GM19035 (cell line): ENCODE data around the gene RND3.

Source experiments
- ATAC-seq: cut with Tn5 transposase; IDR thresholded peaks from one replicate; pipeline ENCODE4 v1.9.1; 2021; ENCODE audit not compliant: unreplicated experiment

The RND3 gene, protein sequence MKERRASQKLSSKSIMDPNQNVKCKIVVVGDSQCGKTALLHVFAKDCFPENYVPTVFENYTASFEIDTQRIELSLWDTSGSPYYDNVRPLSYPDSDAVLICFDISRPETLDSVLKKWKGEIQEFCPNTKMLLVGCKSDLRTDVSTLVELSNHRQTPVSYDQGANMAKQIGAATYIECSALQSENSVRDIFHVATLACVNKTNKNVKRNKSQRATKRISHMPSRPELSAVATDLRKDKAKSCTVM

DNA sequence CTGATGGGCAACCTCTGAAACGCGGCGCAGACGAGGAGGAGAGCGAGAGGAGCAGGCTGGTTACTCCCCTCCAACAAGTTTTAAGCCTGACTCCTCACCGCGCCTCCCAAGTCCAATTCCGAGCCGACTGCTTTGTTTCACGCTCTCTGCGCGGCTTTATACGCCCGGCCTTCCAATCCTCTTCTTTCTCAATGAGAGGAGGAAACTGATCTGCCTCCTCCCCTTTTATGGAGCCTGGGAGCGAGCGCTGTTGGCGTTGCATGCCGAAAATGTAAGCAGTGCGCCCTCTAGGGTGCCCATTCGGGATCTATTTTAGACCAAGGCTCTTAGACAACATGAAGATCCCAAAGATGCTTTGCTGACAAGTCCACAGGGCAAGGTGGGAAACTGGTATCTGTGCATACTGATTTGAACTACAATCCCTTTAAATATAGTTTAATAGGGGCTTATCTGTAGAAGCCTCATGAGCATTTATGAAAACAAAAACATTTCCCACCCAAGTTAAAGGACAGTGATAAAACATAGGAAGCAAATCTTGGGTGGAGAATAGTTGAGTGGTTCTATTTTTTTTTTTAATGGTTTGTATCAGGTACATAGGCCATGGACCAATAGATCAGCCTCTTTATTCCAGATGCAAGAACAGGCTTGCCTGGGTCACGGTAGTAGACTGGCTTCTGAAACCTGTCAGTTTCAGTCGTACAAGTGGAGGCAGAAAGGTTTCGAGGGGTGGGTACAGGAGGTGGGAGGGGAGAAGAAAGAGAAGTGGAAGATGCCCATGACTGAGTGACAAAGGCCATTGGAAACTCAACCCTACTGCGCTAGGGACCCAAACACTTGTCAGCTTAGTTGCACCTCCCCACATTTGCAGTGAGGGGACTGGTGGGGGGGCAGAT, at the start of gene RND3:
RND3 (minus strand) TSS at position 131 of the 893 bp plus-strand sequence. CDS start 250 bp downstream, outside the sequence.
- peak; percentile 89 for ATAC-seq

DNA sequence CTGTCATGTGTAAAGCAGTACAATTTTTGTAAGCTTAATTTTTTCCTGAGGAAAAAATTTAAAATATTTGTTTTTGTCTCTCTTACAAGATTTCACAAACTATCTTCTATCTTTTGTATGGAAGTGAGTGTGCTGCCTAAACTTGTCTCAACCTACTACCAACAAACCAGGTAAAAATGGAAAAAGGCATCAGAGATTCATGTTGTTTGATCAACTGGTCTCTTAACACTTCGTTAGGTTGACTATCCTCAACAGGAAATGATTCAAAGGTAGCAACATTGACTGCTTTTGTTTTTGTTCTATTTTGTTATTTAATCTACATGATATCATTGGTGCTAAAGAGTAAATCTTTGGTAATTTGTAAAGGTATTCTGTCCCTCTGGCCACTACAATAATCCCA, 47.7 kb upstream of the RND3 start:
- ATAC-seq = no peak

DNA sequence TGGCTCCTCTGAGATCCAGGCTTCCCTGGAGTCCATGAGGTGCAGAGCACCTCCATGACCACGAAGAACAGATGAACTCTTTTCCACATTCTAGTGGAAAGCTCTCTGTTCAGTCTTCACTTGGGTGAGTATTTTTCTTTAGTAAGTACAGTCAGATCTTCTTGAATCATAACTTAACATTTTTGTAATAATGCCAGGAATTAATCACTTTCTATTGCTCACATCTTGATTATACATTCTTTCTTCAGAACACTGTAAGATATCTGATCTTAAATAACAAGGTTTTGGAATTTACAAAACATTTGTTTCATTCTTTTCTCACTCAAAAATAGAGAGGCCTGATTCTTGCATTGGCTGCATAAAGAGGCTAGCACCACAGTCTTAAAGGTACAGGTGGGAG, 45.4 kb upstream of the RND3 start:
- ATAC-seq = no peak

DNA sequence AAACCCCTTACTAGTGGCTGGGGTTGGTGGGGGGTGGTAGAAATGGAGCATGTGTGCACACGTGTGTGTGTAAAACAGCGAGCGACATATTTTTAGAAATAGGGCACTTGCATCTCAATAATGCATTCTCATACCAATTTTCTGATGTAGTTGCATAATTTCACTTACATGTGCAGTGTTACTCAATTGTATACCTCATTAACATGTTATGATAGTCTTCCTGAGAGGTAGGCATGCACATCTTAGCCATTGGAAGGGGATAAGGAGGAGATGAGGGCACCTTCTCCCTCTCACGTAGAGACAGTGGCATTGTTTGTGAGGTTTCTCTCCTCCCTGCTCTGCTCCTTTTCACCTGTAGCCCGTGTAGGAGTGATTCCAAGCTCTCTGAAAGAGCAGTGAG, 44.6 kb upstream of the RND3 start:
- ATAC-seq = no peak

DNA sequence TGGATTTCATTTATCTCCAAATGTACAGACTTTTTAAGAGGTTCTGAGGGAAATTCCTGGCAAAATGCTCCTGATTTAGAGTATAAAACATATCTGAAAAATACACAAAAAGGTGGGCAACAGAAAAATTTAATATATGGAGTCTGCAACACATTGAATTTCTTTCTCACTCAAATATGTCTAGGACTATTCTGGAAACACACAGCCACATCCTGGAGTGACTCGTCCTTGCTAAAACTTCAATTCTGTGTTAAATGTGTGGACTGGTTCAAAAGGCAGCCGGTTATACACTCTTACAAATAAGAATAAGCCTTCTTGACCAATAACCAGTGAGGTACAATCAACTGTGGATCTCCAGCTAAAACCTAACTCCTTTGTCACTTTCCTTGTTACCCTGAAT, 44.1 kb upstream of the RND3 start:
- ATAC-seq = no peak

DNA sequence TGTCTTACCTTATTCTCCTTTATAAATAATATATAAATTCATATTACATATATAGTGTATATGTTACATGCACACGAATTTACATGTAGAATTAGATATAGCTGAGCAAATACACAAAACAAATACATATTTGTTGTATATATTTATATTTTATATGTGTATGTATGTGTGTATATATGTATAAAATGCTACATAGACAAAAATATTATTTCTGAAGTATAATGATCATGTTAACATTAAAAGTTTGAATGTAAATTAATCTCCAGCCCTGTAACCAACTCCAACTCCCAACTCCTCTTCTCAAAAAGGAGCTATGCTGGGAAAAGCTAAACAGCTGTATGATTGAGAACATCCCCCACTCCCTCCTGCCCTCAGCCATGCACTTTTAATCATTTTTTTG, 42.7 kb upstream of the RND3 start:
- ATAC-seq = no peak

DNA sequence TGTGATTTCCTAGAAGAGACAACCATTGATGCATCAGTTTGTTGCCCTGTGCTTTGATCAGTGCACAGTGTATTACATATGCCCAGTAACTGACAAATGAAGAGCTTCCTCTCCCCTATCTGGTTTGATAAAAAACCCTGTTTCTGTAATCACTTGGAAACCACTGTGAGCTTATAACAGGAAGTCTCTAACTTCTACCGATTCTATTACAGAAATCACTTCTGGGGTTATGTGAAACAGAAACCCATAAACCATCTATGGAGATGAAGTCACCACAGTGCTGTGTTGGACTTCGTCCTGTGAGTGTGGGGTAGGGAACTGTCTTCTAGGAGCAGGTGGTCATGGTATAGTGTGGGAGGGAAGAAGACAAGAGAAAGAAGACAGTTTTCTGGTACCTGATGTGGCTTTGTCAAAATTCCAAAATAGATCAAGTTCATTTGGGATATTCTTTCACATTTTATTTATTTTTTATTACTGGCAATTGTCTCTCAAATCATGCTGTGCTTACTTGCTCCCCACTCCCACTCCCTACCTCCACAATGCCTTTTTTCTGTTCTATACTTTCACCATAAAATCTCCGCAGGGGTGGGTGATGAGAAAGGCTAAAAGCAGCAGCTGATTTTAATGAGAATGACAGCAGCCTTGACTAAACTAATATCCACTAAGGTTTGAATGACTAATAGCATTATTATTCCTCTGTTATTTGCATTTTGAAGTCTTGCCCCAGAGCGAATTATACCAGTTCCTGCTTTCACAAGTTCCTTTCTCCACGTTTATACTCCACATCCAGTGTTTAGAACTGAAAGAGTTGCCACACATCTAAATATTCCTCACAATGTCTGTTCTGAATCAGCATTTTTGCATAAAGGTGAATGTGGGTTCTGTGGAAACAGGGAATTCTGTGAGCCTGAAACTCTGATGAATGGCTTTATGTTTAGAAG, 41.7 kb upstream of the RND3 start:
- peak; percentile 87 for ATAC-seq

DNA sequence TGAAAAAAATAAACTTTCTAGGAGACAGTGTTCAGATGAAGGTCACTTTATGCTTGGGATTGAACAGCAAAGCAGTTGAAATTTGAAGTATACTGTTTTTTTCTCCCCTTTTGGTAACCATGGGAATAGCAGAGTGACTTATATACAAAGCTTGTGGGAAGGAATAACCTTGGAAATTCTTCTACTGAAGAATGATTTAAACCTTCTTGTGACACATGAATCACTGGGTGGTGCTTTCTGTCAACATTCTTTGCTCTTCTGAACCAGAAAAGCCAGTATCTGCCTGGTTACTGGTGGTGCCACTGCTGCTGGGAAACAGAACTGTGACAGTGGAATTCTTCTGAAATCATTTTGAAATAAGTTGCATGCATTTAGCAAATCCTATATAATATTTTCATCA, 39.4 kb upstream of the RND3 start:
- no peak for ATAC-seq

DNA sequence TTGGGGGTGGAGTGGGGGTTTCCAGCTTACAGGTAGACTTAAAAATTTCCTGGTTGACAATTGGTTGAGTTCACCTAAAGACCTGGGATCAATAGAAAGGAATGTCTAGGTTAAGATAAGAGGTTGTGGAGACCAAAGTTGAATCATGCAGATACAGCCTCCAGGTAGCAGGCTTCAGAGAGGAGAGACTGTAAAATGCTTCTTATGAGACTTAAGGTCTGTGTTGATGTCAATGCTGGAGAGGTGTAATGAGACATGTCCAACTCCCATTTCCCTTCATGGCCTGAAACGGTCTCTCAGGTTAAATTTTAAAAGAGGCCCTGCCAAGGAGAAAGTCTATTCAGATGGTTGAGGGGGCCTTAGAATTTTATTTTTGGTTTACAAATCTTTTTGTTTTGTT, 38.5 kb upstream of the RND3 start:
- no peak for ATAC-seq

DNA sequence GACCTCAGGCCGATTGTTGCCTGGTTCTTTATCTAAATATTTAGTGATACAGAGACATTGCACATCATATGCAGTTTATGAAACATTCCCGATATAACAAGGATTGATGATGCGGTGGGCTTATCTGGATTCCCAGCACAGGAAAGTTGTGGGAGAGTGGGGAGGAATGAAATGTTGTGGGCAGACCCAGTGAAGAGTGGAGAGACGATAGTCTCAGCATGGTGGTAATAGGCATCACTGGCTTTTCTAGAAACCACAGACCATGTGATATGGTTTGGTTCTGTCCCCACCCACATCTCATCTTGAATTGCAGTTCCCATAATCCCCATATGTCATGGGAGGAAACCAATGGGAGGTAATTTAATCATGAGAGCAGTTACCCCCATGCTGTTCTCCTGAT, 34.8 kb upstream of the RND3 start:
- no peak for ATAC-seq

DNA sequence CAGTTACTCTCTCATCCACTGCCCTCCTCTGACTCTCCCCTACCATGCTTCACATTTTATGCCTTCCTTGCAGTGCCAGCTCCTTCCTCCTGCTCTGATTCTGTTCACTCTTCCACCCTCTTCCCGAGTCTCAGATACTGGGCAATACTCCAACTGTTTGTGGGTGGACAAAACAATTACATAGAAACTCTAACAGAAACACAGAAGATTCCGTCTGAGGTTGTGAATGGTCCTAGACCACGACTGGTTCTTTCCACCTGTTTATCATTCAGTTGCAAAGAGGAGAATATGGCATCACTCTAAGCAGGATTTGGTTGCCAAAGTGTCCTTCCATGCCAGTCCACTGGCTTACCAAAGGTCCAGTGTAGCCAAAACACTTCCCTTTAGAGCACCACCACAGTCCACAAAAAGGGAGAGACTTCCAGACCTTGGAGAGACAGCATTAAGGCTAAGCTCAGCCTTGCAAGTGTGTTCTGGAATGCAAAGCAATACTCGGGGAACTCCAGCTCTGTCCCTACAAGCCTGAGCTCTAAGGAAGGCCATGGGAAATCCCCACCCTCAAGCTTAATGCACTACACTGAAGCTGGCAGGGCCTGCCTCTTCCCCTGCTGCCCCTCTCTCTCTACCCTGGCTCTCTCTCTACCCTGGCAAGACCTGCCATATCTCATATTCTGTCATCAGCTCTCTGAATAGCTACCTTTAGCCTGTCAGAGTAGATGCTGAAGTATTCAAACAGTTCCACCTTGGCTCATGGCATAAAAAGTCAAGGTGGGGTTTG, 33.6 kb upstream of the RND3 start:
- ATAC-seq = peak; percentile 54

DNA sequence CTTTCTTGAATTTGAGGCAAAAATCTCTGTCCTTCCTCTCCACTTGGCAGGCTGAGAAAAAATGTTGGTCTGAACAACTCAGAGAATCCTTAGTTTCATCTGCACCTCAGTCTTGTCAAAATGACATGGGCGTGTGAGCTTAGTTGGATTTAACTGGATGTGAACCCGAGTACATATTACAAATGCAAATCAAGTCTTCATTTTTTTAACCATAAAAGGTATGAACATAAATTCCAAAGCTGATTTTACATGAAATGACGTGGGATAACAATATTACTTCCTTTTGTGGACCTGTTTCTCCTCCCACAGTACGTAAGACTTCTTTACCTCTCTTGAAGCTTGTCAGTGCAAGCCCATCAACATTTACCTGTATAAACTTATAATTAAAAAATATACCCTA, 32.6 kb upstream of the RND3 start:
- ATAC-seq = no peak

DNA sequence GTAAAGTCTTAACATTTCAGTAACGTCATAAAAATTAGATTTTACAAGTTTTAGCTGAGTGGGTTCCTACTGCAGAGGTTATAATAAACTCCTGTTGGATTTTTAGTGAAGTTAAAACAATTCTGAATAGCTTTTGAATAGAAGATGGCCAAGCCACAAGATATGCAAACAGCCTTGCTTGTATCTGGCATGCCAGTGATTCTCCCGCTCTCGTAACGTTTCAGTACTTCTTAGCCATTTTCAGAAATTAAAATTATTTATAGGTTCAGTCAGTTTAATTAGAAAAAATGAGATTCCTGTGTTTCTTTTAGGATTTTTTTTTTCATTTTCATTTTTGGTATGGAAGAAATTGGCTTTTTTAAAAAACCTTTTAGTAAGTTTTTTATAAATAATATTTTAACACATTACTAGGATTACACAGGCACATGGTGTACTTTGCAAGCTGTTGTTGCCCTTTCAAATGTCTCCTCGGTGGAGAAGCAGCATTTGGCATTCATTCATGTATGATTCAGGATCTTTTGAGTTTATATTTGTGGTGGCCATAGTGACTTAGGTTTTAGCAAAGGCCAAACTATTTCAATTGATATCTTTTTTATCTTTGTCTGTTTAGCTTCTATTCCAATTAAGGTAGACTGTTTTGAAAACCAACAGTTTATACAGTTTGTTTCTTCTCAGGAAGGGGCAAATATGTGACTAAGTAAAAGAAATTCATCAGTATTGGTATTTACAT, 30.6 kb upstream of the RND3 start:
- no peak for ATAC-seq

DNA sequence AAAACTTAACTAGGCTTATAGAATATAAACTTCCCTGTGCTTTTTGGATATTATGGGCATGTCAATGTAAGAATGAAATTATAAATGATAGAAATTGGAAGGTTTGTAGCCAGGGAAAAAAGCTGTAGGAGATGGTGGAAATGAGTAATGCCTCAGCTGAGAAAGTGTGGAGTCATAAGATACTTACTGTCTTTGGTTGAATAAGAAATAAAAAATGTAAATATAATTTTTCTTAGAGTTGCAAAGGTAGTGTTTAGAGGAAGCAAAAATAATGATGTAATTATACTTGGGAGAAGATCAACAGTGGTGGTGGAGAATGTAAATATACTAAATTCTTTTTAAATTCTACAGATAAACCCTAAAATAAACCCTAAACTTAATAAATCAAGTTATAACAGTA, 26.2 kb upstream of the RND3 start:
- no peak for ATAC-seq

DNA sequence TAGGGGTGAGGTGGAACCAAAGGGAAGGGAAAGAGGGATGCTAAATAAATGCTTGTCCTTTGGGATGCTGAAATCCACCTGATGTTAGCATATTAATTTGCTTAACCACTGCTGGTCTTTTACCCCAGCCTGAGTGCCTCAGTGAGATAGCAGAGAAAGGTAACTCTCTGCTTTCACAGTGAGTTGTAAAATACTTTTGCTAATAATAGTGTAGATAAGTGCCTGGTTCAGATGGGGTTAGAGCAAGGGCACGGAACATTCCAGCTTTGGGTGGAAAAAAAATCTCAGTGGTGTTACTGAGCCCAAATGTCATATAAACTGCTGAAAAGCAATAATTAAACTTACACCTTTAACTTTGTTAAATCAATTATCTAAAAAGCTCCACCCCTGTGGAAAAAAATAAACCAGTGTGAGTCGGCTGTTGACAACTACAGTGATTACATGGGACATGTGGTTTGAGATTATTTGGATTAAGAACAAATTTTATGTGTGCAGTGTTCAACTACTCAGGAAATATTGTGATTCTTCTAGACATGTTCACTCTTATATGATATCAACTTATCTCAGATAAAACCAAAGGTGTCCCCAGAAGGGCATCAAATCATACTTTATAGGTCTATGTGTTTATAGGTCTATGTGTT, 21.1 kb upstream of the RND3 start:
- ATAC-seq = no peak

DNA sequence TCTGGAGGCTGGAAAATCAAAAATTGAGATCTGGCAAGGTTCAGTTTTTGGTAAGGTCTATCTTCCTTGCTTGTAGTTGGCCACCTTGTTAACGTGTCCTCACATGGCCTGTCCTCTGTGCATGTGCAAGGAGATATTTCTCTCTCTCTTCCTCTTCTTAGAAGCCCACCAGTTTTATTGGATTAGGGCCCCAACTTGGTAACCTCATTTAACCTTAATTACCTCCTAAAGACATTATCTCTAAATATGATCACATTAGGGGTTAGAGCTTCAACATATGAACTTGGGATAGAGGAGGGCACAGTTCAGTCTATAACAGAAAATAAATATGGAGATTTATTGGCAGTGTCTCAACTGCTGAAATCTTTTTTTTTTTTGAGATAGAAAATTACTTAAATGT, 19.6 kb upstream of the RND3 start:
- no peak for ATAC-seq

DNA sequence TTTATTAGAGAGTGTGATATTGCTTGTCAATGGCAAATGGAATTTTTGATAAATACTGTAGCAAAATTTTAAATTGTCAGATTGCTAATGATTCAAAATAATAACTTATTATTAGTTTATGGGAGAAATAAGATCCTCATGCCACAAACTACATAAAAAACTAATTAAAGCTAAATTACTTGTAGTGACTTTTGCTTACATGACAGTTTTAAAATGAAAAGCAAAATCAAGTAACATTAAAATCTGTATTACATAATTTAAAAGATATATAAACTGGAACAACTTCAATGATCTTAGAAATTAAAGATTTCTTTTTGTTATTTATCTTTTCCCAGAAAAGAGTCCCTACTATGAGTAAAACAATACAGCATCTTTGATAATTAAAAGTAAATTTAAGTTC, 17.7 kb upstream of the RND3 start:
- ATAC-seq = no peak

DNA sequence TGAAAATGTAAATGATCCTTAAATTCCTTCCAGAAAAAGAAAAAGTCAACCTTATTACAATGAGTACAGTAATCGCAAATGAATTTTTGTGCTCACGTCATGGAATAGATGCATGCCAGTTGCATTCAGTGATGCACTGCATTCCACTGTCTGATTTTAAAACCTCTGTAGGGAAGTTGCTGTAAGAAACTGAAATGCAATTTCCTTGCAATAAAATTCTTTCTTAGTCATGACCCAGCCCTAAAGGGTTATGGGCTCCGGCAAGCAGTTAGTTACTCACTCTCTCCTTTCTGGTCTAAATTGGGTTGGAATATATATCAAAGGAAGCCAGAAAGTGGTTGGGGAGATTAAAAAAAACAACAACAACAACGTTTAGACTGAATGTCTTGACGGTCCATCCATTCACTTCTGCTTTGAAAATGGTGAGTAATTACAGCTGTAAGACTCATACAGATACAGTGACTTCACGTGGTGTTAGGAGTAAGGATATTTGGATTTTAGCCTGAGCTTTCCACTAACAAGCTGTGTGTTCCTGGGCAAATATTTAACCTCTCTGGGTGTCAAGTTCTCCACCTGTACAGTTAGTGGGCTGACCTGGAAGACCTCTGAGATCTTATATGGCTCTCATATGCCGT, 8.6 kb upstream of the RND3 start:
- ATAC-seq = no peak

DNA sequence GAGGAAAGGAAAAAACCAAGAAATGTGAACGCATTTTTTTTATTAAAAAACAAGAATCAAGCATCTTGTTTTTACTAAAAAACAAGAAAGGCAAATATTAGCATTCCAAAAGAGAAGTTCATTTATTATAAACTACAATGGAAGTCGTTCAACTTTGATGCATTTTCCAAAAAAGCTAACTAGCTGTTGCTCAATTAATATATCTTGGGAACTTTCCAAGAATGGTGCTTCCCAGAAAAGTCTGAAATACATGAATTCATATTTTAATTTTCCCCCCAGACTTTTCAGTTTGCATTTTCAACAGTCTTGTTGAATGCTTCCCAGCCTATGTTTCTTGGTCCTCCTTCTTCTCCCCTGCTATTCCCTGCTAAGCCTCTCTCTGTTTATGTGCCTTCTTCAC, 7.5 kb upstream of the RND3 start:
- ATAC-seq = no peak
